GM21717 (cell line): ENCODE results near the gene OTOG.
"Not testable (repeated sequence)": the region's sequence is repeated elsewhere in the genome, so short reads cannot be mapped to it uniquely, and the experiment has no call there.

ENCODE experiments used
- ATAC-seq: cut with Tn5 transposase; IDR thresholded peaks from one replicate; pipeline ENCODE4 v1.9.1; 2021; ENCODE audit warnings: mild to moderate bottlenecking, moderate library complexity; ENCODE audit not compliant: unreplicated experiment

Gene OTOG

GRCh38 chr11:17622711-17623110 lies 75.7 kb downstream of the OTOG start:
- ATAC-seq, result not testable (repeated sequence)

GRCh38 chr11:17629113-17629512 lies 82.1 kb downstream of the OTOG start:
- ATAC-seq, result no peak

DNA sequence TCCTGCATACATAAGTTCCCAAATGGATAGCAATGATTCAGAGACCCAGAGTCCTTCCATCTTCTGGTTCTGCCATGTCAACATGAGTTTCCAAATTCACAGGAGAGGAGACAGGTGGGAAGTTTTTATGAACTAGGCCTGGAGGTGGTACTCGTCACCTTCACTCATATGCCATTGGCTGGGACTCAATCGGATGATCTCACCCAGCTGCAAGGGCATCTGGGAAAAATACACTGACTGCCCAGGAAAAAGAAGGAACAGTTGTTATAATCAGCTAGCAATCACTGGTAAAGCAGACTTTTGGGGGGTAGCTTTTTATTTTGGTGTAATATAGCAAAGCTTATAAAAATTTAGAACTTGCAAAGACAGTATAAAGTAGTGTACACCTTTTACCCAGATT lies 83.9 kb downstream of the OTOG start:
- ATAC-seq, result no peak

DNA sequence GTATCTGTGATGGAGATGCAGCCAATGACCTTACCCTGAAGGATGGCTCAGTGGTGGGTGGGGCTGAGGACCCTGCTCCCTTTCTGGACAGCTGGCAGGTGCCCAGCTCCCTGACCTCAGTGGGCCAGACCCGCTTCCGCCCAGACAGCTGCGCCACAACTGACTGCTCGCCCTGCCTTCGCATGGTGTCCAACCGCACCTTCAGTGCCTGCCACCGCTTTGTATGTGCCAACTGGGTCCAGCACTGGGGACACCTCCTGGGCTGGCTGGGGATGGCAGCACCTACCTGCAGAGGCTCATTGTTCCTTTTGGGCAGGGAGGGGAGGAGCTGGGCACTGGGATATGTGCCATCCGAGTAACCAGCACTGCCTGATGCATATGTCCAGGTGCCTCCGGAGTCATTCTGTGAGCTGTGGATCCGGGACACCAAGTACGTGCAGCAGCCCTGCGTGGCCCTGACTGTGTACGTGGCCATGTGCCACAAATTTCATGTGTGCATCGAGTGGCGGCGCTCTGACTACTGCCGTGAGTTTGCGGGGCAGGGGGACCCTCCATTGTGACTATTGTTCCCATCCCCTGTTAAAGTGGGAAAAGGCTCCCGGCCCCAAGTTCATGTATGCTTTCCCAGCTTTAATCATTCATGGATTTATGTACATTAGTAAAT lies 84.8 kb downstream of the OTOG start:
- no peak for ATAC-seq

DNA sequence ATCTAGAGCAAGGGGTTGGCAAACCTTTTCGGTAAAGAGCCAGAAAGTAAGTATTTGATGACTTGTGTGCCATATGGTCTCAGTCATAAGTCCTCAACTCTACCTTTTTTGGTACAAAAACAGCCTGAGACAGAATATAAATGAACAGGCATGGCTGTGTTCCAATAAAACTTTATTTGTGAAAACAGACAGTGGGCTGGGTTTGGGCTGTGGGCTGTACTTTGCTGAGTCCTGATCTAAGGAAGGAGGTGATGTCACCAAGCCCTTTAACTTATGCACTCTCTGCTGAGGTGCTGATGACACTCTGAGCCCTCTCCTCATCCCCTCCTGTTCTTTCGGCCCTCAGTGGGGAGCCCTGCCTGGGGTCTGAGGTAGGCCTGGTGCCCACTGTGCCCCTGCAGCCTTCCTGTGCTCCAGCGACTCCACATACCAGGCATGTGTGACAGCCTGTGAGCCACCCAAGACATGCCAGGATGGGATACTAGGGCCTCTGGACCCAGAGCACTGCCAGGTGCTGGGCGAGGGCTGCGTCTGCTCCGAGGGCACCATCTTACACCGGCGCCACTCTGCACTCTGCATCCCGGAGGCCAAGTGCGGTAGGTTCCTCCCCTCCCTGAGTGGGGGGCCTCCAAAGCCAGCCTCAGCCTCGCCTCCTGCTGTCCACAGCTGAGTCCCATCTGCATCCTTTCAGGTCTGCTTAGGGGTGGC lies 86.4 kb downstream of the OTOG start:
- no peak for ATAC-seq

DNA sequence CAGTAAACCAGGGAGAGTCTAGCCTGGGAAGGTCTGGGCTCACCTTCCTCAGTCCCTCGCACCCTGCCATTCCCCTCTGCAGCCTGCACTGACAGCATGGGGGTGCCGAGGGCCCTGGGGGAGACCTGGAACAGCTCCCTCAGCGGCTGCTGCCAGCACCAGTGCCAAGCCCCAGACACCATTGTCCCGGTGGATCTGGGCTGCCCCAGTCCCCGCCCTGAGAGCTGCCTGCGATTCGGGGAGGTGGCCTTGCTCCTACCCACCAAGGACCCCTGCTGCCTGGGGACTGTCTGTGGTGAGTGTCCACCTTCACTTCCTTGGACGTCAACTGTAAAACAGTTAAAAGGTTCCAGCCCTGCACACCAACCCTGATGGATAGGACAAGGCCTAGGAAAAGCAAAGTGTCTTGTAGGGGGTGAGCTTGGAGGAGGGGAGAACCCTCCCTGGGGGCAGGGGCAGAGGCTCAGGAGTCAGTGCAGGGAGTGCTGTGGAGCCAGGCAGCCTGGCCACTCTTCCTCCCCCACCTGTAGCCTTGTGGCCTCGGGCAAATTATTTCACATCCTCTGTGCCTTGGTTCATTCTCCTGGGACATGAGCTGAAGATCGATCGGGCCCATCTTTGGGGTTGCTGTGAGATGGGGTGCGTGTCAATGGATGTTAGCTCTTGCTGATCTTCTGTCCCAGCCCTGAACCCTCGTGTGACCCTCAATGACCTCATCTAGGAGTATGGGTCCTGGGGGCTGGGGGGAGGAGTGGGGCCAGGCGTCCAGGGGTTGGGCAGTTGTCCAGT lies 87.1 kb downstream of the OTOG start:
- no peak for ATAC-seq

GRCh38 chr11:17634776-17635550 lies 87.9 kb downstream of the OTOG start:
- ATAC-seq, result no peak

GRCh38 chr11:17635551-17635938 lies 88.5 kb downstream of the OTOG start:
- ATAC-seq, result no peak

DNA sequence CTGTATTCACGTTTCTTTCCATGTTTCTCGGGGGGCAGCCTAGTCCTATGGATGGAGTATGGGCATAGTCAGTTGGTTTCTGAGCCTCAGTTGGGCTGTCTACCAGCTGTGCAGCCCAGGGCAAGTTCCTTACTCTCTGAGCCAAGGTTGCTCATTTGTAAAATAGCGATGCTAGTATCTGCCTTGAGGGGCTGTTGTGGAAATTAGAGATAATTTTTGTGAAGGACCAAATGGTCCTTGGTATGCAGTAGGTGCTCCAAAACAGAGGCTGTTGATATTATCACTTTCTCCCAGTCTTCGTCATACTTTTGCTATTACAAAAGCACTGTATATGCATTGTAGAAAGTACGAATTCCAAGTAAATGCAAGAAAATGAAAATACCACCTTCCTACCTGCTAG lies 89.7 kb downstream of the OTOG start:
- ATAC-seq, result no peak

DNA sequence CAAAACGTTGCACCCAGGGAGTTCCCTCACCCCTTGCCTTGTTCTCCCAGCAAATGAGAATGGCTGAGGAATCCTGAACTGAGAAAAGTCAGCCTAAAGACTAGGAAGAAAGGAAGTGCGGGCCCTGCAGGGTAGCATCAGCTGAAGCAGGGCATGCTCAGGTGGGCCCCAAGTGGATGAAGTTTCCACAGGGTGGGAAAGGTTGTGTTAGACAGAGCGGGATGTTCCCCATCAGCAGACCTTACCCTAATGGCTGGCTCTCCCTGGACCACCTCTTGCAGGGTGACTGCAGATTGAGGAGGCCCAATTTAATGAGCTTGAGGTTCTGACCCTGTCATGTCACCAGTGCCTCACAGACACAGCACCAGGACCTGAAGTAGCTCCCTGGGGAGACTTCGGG lies 90.8 kb downstream of the OTOG start:
- no peak for ATAC-seq

DNA sequence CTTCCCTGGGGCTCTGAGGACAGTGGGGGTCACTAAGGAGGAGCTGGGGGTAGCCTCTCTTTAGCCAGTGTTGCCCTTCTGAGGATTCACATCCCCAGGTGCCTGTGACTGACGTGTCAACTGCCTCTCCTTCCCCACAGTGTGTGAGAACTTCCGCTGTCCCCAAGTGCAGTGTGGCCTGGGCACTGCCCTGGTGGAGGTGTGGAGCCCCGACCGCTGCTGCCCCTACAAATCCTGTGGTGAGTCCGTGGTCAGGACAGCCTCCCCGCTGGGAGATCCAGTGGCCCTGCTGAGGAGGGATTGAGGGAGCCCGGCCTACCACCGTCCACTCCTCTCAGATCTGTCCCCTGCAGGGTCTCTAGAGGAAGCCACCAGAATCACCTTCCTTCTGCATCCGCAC lies 91.3 kb downstream of the OTOG start:
- no peak for ATAC-seq

GRCh38 chr11:17639091-17639490 lies 92.0 kb downstream of the OTOG start:
- no peak for ATAC-seq

- no peak for ATAC-seq
These were observed 92.7 kb downstream of the OTOG start for GRCh38 chr11:17639781-17640180.

DNA sequence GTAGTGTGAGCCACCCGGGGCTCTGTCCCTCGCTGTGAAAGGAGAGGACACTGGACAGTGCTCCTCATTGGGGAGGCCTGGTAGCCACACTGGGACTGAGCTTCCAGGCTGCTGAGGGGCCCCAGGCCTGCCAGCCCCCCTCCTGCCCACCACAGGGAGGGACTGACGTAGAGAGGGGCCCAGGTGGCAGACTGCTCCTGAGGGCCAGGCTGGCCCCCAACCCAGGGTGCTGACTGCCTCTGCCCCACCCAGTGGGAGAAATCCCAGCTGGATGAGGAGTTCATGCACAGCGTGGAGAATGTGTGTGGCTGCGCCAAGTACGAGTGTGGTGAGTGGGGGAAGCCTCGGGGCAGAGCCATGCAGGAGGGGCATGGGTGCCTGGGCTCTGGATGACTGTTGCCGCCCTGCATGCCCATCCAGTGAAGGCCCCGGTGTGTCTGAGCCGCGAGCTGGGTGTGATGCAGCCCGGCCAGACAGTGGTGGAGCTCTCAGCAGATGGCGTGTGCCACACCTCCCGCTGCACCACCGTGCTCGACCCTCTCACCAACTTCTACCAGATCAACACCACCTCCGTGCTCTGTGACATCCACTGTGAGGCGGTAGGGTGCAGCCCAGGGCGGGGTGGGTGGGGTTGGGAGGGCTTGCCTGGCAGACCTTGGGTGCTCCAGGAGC lies 93.6 kb downstream of the OTOG start:
- no peak for ATAC-seq

- ATAC-seq, result no peak
These were observed 94.8 kb downstream of the OTOG start for GRCh38 chr11:17641792-17642350.

DNA sequence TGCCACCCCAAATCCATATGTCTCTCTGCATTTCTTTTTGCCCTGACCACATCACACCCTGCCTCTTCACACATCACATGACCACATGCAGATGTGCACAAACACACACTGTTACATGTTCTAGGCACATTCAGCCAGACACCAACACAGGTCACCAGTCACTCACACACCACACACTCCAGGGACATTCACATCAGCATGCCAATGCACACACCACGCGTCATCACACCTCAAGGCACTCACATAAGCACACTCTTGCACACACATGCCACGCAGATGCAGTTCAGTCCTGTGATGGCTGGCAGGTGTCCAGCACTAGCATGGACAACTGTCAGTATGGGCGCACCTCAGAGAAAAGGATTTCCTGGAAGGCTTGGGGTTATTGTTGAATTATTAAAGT lies 95.3 kb downstream of the OTOG start:
- no peak for ATAC-seq

DNA sequence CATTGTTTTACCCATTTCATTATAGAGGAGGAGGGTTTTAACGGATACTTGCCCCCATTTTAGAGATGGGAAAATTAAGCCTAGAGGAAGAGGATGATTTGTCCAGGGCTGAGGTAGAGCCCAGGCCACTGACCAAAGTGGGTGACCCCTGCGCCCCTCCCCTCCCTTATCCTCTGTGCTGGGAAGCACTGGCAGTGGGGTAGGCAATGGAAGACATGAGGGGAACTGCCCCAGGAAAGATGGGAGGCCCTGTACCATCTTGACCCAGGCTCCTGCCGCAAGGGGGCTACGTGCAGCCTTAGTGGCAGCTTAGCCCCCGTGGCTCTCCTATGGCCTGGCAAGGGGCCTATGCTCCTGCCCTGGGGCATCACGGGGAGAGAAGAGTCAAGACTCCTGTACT lies 95.9 kb downstream of the OTOG start:
- ATAC-seq, result no peak

DNA sequence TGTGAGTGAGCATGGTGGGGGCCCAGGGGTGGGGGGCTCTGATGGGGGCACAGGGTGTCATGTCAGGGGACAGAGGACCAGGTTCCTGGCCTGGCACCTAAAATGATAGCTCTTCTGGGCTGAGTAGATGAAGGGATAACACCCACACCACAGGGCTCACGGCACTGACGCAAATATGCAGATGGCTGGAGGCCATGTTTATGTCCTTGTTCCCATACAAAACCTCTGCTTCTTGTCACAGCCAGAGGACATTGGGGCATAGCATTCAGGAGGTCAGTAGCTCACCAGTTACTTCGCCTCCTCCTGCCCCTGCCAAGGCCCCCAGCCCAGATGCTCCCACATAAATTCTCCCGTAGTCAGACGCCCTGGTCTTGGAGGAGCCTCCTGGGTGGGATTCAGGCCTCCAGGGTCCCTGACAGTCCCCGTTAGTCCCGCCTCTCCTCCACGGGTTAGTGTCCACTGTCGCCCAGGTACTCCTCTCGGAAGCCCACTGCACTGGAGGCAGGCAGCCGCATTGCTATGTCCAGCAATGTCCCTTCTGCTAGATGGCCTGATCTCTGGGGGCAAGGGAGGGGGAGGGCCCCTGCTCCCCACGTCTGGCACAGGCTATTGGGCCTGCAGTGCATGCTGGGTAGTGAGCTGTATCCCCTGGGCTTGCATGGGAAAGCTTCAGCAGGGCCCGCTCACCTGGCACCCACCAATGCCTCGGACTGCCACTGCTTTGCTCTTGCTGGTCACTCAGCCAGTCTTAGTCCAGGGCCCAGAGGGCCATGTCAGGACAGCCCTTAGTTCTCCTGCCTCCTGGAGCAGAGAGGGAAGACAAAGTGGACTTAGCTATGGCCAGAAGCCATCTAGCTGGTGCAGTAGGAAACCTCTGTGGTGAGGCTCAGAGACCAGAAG lies 96.7 kb downstream of the OTOG start:
- no peak for ATAC-seq

- no peak for ATAC-seq
These were observed 98.3 kb downstream of the OTOG start for GRCh38 chr11:17645190-17645970.
